NT2/D1 (cell line): ENCODE results near the gene KCNQ1.

Experiments used
- DNase-seq: peaks from one replicate; pipeline ENCODE4 v3.0.0-alpha.2; 2011; ENCODE audit warnings: low read depth, low spot score
- H3K27me3 ChIP-seq: 2 replicates; pipeline ENCODE4 v1.6.0; 2011; ENCODE audit warnings: mild to moderate bottlenecking; ENCODE audit not compliant: insufficient read length, insufficient read depth
- H3K36me3 ChIP-seq: 2 replicates; pipeline ENCODE4 v1.6.1; 2011; ENCODE audit warnings: mild to moderate bottlenecking, low read length, mixed read lengths; ENCODE audit not compliant: insufficient read depth, insufficient read length
- H3K4me1 ChIP-seq: 2 replicates; pipeline ENCODE4 v1.5.1; 2011; ENCODE audit not compliant: insufficient read depth, insufficient read length
- H3K4me3 ChIP-seq: 2 replicates; pipeline ENCODE4 v1.5.1; 2011; ENCODE audit warnings: low read depth; ENCODE audit not compliant: insufficient read length
- H3K9ac ChIP-seq: 2 replicates; pipeline ENCODE4 v1.6.0; 2011; ENCODE audit warnings: low read depth; ENCODE audit not compliant: insufficient read length
- H3K9me3 ChIP-seq: 2 replicates; pipeline ENCODE4 v1.5.1; 2011; ENCODE audit warnings: mild to moderate bottlenecking, low read length; ENCODE audit not compliant: insufficient read depth
- SUZ12 ChIP-seq: IDR thresholded peaks from 2 replicates; pipeline ENCODE4 v1.6.1; 2011; ENCODE audit not compliant: insufficient read length, insufficient read depth; ENCODE audit errors: extremely low read depth
- YY1 ChIP-seq: IDR thresholded peaks from 2 replicates; pipeline ENCODE4 v1.6.1; 2011; ENCODE audit not compliant: insufficient read length, insufficient read depth
- ZNF274 ChIP-seq: IDR thresholded peaks from 2 replicates; pipeline ENCODE4 v1.6.1; 2011; ENCODE audit warnings: mild to moderate bottlenecking, low read depth, low read length

Gene KCNQ1

DNA sequence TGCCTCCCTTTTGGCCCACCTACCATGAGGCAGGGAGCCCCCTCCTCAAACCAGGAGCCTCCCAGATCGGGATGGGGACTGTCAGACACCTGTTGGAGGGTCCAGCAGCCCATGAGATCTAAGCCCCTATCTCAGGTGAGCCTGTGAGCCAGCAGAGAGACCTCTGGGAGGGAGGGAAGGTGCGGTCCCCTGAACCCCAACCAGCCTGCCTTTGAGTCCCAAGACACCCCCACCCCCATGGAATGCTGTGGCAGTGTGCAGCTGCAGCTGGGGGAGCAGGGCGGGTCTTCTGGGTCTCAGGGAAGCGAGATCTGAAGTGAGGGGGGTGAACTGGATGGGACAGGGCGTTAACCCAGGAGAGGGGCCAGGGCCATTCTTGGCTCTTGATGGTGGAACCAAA lies 442.1 kb downstream of the KCNQ1 start:
- no peak for TF ChIP-seq YY1
- no peak for TF ChIP-seq SUZ12
- no peak for TF ChIP-seq ZNF274
- no peak for DNase-seq
- H3K4me3 ChIP-seq = no peak overlapping the region
- H3K4me1 ChIP-seq = peaks cover 44% of the 10 kb centered on the region
- H3K27me3 ChIP-seq = peaks cover 52% of the 10 kb centered on the region
- peaks cover 8% of the 10 kb centered on the region for H3K36me3 ChIP-seq
- H3K9me3 ChIP-seq = no peaks in the 10 kb centered on the region
- H3K9ac ChIP-seq = peak overlapping the region; percentile 72

DNA sequence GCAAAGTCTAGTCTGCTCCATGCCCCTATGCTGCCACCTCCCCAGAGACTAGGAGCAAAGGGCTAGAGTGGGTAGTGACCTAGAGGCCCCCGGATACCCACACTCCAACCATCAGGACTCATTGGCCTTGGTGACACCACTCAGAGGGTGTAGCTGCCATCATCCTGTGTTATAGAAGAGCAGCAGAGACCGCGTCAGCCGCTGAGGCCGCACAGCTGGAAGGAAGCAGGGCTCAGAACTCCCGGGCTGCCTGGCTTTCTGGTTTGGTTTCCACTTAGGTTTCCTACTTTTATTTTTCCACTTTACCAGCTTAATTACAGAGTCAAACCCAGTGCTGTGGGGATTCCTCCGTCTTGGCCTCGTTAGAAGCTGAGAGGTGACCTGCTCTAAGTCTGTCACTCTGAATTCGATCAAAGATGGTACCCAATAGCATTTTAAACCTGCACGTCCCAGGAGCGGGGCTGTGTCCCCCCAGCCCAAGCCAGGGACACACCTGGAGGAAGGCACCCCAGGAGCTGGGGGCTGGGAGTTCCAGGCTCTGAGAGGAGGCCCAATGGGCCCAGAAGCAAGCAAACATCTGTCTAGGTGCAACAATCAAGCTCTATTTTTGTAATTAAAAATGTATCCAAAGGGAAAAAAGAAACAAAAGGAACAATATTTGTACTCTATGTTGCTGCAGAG lies 442.8 kb downstream of the KCNQ1 start:
- TF ChIP-seq ZNF274 = no peak
- no peak for TF ChIP-seq SUZ12
- TF ChIP-seq YY1 = no peak

DNA sequence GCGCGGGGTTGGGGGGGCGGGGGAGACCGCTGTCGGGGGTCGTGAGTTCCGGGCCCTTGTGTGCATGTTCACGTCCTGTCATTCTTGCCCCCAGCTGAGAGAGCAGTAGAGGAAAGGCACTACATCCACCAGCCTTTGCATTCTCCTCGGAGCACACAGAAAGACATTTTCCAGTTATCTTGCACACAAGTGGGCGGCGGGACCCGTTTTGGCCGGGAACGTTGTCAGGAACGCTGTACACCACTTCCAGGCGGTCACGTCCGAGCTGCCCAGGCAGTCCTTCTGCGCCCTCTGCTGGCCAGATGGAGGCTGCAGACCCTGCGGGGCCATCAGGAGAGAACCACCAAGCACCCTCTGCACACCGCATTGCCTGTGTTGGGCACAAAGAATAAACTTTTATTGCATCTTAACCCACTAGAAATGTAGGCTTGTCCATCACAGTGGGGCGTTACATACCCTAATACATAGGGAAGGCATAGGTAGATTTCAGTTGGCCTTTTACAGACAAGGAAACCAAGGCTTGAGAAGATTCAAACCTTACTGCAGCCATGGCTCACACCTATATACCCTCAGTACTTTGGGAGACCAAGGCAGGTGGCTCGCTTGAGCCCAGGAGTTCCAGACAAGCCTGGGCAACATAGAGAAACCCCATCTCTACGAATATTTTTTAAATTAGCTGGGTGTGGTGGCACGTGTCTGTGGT lies 443.6 kb downstream of the KCNQ1 start:
- no peak overlapping the region for H3K4me3 ChIP-seq
- H3K9ac ChIP-seq = peak overlapping the region; percentile 59
- peaks cover 38% of the 10 kb centered on the region for H3K4me1 ChIP-seq
- TF ChIP-seq ZNF274 = no peak
- TF ChIP-seq YY1 = no peak
- TF ChIP-seq SUZ12 = no peak
- H3K36me3 ChIP-seq = no peaks in the 10 kb centered on the region
- peaks cover 47% of the 10 kb centered on the region for H3K27me3 ChIP-seq
- DNase-seq = peak; percentile 76
- H3K9me3 ChIP-seq = no peaks in the 10 kb centered on the region

More for the DNA sequence above, 442.8 kb downstream of the KCNQ1 start:
- Histone ChIP-seq H3K4me1 (peaks cover 42% of the 10 kb centered on the region), H3K27me3 (peaks cover 49% of the 10 kb centered on the region), H3K9ac (no peak overlapping the region), H3K36me3 (peaks cover 8% of the 10 kb centered on the region), H3K4me3 (no peak overlapping the region), H3K9me3 (no peaks in the 10 kb centered on the region)
- no peak for DNase-seq

DNA sequence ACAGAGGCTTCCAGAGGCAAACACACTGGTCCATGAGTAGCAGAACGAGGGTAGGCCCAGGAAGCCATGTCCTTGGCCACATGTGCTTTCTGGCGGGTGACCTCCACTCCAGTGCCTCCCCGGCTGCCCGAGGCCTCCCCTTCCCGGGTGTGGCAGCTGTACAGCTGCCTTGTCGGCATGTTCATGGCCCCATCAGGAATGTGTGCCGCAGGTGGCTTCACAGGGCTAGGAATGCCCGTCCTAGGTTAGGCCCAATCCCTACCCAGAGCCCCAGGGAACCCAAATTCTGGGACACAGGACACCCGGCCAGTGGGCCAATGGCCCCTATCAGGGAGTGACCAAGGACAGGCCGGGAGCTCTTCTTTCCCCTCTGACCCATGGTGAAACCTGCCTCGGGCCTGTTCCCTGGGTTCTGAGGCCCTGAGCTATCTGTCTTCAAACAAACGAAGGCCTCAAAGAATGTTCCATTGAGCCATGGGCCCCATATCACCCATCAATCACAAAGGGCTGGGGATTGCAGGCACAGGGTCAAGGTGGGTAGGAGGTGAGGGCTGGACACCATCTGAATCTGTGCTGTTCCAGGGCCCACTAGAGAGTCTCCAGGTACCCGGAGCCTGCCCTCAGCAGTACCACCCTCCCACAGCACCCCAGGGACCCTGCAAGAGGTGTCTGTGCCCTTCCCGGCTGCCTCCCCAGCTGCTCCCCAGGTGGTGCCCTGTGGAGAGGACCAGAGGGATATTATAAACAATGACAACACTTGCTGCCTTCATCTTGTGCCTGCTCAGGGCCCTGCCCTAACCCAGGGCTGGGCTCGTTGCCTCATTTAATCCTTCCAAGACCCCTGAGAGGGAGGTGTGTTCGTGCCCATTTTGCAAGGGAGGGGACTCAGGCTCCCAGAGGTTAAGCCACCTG lies 444.8 kb downstream of the KCNQ1 start:
- peaks cover 1% of the 10 kb centered on the region; the same call in 1 of the 2 replicates for H3K9me3 ChIP-seq
- no peak for DNase-seq
- H3K36me3 ChIP-seq = no peaks in the 10 kb centered on the region
- H3K9ac ChIP-seq = no peak overlapping the region
- H3K27me3 ChIP-seq = peaks cover 46% of the 10 kb centered on the region
- H3K4me1 ChIP-seq = peaks cover 38% of the 10 kb centered on the region
- no peak overlapping the region for H3K4me3 ChIP-seq
- no peak for TF ChIP-seq YY1
- no peak for TF ChIP-seq ZNF274
- no peak for TF ChIP-seq SUZ12

DNA sequence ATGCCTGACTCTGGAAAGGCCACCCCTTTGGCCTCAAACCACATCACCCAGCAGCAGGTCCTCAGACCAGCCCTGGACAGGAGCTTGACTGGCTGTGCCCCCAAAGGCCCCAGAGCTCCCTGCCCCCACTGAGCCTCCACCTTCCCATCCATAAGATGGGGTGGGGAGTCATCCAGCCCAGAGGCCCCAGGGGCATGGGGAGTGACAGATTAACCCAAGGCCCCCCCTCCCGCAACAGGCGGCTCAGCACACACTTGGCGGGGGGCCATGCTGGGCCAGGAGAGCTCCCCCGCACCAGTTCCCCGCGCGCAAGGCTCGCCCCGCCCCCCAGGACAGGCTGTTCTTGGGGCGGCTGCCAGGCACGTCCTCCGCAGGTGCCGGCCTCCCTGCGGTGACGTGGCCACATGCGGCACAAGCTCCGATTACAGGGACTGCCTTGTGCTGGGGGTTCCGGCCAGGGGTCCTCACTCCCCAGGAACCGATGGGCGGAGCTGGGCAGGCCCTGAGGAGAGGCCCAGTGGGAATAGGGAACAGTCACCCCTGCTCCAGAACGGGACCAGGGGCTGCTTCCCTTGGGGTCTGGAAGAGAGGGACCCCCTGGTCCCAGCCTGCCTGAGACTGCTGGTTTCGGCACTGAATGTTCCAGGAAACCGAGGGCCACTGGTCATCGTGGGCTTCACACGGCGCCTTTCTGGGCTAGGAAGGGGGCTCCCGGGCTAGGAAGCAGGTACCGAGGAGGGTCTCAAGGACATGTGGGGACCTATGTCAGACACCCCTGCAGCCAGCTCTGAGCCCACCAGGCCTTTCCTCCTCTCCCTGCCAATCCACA lies 445.9 kb downstream of the KCNQ1 start:
- Histone ChIP-seq H3K4me1 (peaks cover 38% of the 10 kb centered on the region), H3K4me3 (no peak overlapping the region), H3K9ac (peak overlapping the region; percentile 74), H3K27me3 (peaks cover 54% of the 10 kb centered on the region), H3K36me3 (no peaks in the 10 kb centered on the region), H3K9me3 (peaks cover 10% of the 10 kb centered on the region; the same call in 1 of the 2 replicates)
- no peak for DNase-seq
- TF ChIP-seq YY1 (no peak), SUZ12 (no peak), ZNF274 (no peak)
